CD4-positive, alpha-beta T cell treated with Interleukin-12 subunit alpha and Interleukin-12 subunit beta, for 1 hour (primary cell): ENCODE data around the gene MUC15.

Experiments
- DNase-seq: peaks from one replicate; pipeline ENCODE4 v3.0.0-alpha.2; 2020

MUC15 gene

DNA sequence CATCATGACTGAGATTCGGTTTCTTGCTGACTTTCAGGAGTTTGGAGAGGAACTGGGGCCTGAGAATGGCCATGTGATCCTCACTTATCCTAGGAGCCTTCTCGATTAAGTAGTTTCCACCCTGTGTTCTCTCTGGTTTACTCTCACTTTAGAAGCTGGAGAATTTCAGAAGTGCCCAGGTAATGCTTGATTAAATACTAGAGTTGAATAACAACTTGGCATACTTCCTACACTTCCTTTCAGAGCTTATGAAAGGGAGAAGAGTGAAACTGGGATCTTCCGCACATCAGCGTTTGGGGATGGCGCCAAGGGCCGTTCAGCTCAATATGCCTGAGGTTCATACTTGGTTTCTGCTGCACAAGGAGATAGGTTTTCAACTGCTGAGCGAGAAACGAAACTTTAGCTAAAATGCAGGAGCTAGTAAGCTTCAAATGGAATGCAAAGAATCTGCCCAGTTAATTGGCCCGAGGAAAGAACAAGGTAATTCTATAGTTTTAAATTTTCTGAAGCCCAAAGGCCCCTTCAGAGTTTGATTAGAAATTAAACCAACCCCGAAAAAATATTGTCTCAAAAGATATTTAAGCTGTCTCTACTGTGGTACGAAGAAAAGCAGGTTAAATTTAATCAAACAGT lies 823 bp upstream of the MUC15 start:
- no peak for DNase-seq

DNA sequence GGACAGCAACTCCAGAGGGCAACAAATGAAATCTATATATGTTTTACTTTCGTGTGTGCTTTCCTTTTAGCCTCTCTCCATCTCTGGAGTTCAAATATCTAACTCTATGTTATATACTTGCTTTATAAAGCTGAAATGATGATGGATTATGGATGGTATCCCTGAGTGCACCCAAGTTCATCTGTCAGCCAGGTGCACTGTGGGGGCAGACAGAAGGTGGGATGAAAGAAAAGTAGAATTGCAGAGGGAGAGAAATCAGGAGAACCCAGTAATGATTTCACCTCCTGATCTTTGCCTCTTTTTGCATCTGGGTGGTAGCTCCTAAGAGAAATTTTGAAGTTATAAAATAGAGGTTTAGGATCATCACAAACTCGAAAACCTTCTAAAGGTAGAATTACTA lies 2.4 kb downstream of the MUC15 start:
- no peak for DNase-seq

DNA sequence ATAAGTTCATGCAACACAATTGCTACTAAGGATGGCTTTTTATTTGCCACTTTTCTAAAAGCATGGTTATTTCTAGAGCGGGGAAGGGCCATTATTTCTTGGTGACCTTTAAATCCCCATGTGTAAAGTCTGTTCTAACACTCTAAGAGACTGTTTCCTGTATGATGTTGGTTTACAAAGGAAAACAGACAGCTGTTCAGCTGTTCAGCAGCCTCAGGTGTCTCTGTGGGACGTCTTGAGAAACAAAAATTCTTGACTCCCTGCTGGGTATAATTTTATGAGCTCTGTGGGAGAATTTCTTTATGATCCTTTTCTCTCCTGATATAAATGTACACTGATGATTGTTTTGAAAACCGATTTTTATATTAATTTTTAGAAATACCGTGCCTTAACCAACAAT lies 13.9 kb downstream of the MUC15 start:
- no peak for DNase-seq

DNA sequence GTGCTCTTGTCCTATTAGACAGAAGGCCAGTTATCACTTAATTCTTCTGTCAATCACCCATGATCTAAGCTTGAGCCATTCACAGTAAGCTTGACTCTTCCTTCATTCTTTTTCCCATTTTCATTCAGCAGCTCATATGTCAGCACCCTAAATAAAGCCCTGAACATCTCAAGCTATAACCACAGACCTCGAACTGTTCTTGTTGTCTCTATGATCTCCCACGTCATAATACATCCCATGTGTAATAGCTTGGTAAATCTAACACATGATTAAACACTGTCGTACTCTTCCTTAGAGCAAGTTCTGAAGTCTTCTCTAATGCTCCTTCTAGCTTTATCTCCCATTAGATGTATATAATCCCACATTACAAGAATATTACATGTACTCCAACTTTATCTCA lies 14.4 kb downstream of the MUC15 start:
- no peak for DNase-seq

DNA sequence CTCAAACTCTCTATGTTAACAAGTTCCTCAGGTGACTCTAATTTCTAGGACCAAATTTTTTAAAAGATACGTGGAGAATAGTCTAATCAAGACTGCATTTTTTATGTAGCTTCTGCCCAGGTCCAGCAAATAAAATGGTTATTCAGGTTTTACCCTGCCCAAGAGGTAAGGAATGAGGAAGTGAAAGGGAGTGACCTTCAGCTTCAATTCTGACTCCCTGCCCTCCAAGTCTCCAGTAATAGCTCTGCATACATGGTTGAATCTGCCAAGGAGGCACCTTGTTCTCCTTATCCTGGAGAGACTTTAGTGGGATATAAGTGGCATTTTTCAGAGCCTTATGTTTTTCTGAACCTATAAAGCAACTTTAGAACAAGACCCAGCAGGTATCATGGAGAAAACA lies 15.5 kb downstream of the MUC15 start:
- DNase-seq, result no peak

DNA sequence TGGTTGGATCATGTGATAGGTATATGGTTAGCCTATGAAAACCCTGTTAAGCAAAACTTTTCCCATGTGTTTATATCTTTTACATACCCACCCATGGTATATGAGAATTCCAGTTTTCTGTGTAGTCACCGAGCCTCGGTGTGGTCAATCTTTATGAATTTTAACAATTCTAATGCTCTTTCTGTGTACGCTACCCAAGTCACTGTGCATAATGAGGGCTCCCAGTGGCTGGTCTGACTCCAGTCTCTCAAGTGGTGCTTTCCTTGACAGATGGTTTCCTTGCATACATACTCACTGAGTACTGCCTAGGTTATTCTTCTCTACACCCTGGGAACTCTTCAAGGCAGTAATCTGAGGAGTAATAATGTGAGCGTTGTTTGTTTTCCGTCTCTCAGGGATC lies 17.6 kb downstream of the MUC15 start:
- no peak for DNase-seq

DNA sequence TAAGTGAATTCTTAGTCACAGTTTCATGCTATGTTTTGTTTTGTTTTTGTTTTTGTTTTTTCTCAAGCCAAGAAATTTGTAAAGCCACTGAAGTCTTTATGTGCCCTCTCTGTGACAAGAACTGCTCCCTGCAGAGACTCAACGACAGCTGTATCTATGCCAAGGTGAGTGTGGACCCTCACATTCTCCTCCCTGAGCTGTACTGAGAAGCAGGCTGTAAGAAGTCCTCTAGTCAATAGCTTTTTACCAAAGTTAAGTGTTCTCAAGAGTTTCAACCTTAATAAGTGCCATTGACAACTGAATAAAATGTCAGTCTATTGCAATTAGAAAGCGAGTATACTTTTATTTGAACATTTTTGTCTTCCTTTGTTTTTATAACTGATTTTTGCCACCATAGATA lies 18.9 kb downstream of the MUC15 start:
- DNase-seq, result no peak

DNA sequence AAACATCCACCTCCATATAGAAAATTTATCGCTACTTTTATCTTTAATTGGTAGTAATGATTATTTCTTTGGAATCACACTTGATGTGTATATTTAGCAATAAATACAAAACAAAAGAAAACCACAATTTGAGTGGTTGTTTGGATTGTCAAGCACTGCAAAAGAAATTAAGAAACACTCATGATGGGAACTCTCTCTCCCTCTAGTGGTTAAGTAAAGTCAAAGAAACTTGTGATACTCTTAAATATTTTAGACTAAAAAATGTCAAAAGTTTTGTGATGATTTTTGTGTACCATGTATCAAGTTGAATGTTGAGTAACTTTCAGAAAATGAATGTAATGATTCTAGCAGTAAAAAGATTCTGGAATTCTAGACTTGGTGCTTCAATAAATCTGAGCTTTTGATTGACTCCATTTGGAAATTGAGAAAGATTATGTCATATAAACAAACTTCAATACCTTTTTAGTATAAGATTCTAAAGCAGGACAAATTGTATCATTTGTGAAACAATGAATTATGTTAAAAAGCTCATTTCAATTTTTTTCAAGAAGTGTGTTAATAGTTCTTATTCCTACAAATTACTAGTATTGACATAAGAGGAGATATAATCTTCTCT lies 20.8 kb downstream of the MUC15 start:
- no peak for DNase-seq

DNA sequence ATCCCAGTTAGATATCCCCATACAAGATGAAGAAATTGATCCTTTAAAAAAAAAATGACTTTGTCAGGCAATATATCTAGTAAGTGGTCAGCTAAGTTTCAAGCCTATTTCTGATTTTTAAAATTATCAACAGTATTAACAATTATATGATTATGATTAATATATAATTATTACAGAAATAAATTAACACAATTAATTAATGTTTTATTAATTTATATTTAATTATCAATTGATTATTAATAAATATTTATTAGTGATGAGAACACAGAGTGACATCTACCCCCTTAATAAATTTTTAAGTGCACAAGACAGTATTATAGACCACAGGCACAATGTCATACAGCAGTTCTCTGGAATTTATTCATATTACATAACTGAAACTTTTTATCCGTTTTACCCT lies 22.0 kb downstream of the MUC15 start:
- DNase-seq, result no peak

DNA sequence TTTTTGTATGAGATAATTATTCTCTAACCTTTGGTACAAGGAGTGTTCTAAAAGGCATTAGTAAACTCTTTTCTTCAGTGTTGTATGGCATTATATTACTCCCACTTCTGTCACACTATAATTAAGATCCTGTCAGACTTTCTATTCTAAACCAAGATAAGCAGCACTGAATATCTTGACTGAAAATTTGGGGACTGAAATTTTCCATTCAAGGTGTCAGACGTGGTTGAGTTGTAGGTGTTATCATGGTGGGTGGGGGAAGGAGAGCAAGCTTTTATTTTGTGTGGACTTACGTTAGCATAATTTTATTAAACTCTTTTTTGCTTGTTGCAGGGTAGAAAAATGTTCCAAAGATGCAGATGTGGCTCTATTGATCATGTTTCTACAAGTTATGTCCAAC lies 22.9 kb downstream of the MUC15 start:
- no peak for DNase-seq

DNA sequence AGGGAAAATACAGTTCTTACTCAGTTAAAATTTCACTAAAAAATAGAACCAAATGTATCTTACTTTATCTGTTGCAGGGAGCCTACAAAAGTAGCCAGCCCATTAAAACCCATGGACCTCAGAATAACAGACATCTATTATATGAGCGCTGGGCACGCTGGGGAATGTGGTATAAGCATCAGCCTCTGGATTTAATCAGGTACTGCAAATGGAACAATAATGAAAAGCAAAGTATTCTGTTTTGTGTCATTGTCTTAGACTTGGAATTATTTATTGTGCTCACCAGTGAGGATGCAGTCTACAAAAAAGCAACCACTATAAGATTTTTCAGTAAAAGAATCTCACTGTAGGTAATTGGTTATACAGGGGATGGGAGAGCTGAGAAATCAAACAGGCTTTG lies 30.2 kb downstream of the MUC15 start:
- no peak for DNase-seq

DNA sequence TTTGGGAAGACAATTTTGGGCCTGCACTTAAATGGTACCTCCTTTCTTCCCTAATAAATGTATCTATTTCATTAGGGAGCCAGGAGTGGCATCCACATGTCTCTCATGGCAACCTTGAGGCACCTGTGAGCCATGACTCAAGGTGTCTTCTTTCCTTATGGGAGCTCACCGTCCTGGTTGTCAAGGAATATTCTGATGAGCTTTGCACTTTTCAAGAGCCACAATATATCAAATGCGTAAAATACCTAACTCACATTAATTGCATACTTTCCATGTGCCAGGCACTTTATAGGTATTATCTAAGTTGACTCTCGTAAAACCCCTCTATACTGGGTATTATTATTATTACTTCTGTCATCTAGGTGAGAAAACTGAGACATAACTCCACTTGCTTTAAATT lies 32.5 kb downstream of the MUC15 start:
- DNase-seq, result no peak

DNA sequence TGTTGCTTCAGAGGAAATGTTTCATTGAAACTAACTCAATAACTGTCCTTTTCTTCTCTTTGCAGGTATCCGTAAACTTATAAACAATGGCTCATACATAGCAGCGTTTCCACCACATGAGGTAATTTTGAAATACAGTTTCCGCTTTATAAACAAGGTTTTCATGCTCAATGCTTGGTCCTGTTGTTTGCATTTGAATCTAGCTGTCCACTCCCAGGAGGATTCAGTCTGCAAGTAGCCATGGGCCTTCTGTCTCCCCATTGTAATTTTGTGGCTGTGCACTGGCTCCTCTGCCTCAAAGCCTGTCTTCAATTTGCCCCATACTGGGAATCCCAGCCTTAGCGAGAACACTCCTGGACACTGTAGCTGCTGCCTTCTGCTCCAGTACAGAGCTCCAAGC lies 34.7 kb downstream of the MUC15 start:
- DNase-seq, result no peak

DNA sequence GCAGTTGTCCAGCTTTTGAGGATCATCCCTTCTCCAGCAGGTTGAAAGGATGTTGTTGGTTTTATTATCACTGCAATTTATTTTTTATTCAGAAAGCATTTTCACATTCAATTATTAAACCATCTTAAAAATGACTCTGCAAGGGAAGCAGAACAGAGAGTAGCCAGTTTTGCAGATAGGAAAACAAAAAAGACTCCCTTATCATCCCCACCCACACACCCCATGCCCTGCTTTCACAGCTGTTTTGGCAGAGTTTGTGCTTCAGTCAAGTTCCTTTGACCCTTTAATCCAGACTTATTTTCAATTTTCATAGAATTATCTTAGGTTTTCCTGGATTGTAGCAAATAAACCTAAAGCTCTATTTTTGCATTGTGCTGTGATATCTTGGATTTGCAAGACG lies 44.4 kb downstream of the MUC15 start:
- no peak for DNase-seq

DNA sequence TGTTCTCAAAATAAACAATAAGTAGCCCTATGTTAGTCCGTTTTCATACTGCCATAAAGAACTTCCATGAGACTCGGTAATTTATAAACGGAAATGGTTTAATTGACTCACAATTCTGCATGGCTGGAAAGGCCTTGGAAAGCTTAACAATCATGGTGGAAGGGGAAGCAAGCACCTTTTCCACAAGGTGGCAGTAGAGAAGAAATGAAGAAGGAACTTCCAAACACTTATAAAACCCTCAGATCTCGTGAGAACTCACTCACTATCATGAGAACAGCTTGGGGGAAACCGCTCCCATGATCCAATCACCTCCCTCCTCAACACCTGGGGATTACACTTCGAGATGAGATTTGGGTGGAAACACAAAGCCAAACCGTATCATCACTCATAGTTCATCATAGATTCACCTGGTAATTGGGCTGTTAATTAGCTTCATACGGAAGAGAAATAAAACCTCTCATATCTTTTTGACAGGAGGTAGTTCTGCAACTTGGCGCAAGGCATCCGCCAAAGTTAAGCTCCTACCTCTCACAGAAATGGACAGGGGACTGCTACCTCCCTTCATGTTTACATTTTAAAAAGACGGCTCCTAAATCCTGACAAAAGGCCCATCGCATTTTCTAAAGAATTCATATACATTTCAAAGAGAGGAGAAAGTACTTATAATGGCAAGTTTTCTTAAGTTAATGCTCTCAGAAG lies 49.0 kb downstream of the MUC15 start:
- DNase-seq, result no peak

DNA sequence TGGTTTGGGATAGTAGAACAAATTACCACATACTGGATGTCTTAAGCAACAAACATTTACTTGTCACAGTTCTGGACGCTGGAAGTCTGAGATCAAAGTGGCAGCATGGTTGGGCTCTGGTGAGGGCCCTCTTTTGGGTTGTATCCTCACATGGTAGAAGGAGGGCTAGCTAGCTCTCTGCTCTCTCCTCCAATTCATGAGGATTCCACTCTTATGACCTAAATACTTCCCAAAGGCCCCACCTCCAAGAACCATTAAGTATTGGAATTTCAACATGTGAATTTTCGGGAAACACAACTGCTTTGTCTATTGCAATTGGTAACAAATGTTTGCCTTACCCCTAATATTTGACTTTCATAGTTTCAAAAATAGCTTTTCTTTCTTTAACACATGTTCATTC lies 52.6 kb downstream of the MUC15 start:
- DNase-seq, result no peak

DNA sequence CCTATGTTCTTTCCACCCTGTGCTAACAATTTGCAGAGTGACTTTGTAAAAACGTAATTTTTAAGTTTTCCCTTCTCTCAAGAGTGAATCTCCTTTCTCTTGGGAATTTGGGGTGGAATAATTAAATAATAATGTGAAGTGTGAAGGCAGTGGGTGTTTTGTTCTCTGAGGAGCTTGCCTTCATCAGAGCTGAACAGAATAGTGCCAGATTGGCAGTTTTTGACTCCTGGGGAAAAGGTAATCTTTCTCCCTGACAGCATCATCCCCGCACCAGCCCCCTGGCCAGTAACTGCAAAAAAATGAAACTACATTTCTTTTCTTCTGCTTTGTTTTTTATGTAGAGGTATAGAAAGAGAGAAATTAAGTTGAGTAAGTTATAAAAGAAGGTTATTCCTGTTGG lies 59.9 kb downstream of the MUC15 start:
- no peak for DNase-seq

DNA sequence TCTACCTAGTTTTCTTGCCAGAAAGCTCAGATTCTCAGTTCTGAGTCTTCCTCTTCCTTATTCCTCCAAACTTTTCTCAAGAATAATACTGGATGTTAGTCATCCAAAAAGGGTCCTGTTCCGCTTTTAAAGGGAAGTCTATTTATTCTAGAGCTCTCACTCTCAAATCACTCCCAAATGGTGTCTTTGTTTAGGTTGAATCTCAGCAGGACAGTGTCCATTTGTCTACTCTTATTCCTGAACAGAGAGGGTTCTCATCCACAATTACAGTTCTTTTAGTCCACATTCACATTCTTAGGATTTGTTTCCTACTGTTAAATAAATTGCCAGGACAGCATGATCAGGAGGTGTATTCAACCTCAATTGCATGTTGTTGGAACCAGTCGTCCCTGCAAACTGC lies 61.3 kb downstream of the MUC15 start:
- DNase-seq, result no peak

DNA sequence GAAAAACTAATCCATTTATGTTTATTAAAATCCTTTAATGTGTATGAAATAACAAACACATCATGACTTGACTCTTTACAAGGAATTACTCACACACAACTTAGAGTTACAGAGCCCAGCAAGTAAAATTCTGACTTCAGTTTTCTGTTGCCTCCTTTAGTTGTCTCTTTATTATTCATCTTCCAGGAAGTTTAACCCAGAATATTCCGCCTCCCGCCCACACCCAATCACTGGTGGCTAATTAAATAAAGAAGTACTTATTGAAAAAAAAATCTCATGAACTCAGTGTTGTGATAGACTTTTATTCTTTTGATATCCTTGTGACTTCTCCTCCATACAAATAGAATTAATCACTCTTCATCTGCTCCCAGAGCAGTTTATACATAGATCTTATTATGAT lies 61.9 kb downstream of the MUC15 start:
- DNase-seq, result no peak
